Measurements from ENCODE around the gene CEACAM8.
"Not testable (repeated sequence)": the region's sequence is repeated elsewhere in the genome, so short reads cannot be mapped to it uniquely, and the experiment has no call there.

The CEACAM8 gene

DNA sequence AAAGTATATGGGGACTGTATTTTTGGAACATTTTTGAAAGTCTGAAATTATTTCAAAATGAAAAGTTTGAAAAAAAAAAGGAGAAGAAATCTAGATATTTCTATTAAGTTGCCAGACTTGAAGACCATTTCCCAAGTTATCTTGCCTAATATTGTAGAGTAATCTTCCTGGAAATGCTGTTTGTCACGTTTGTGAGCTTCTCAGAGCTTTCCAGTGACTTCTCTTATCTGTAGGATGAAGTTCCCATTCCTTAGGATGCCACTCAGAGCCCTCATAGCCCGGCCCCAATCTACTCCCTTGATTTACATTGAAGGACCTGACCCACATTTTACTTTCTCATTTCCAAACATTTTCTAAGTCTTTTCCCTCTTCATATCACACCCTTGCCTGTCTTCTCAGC is 23.6 kb downstream of the CEACAM8 start:
- DNase-seq: no peak

DNA sequence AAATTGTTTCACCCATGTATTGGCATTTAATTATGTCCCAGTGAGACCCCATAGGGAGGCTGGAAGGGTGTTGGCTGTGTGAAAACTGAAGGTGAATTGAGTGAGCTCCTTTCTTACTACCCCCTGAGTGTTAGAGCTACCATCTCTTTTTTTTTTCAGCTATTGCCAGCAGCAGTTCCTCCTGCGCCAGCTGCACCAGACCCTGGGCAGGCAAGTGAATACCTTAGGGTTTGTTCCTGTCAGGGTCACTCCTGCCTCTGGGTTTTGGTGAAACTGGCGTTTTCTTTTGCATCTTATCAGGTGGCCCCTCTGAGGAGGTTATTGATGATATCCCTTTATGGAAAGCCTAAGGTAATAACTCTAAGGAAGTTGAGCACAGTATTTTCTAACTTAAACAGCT is 25.5 kb downstream of the CEACAM8 start:
- DNase-seq: no peak

DNA sequence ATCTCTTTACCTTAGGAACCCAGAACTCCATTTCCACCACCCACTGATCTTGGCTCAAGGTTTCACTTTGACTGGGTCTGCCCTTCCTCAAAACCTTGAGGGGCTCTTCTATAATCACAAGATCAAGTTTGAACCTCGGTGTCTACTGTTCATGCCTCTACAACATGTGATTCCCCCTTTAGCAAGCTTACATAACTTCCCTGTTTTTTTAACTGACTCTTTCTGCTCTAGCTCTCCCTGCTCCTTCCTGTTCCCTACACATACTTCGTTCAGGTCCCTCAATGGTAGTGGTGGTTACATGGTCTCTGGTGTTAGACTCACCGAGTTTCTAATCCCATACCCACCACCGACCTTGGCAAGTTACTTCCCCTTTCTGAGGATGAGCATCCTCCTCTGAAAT is 26.7 kb downstream of the CEACAM8 start:
- DNase-seq: no peak

DNA sequence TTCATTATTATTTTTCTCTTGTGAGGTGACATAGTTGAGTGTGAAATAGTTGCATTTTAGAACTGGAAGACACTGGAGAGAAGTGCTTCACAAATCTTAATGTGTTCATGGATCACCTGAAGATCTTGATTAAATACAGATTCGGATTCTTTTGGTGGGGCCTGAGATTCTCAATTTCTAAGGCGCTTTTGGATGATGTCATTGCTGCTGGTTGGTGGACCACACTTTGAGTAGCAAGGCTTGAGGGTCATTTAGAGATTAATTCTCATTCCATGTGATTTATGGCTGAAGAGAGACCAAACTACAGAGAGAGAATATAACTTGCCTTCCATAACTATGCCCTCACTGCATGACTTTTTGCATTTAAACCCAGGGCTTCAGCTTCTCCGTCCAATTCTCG is 27.2 kb downstream of the CEACAM8 start:
- DNase-seq: no peak

DNA sequence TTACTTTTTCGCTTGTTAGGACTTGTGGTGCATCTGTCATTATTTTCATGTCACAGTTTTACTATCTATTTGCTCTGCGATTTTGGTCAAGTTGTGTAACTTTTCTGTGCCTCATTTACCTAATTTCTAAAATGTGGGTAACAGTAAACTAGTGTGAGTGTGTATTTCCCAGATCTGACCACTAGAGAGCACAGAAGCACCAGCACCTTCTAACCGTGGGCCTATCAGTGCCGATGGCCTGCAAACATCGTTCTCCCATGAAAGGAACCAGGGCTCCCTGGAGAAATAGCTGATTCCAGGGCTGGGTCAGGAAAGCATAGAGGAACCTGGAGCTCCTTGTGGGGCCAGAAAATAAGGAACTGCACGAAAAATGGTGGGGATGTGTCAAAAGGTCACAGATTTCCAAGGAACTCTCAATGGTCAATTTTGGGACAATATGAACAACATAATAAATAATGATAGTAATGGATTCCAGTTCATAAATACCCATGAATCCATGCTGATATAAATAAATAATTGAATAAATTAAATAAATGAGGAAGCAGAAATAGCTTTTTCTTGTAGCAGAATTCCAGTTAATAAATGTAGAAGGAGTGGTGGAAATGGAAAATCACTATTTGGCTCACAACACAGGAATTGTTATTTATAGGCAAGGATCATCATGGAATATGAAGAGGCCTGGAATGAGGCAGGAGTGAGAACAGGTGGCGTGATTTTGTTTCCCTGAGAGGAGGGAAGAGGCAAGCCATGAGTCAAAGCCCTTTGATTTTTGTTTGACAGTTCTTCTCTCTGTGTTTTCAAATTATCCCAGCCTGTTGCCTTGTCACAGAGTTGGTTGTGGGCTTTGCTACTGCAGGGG is 31.1 kb downstream of the CEACAM8 start:
- no peak for DNase-seq

DNA sequence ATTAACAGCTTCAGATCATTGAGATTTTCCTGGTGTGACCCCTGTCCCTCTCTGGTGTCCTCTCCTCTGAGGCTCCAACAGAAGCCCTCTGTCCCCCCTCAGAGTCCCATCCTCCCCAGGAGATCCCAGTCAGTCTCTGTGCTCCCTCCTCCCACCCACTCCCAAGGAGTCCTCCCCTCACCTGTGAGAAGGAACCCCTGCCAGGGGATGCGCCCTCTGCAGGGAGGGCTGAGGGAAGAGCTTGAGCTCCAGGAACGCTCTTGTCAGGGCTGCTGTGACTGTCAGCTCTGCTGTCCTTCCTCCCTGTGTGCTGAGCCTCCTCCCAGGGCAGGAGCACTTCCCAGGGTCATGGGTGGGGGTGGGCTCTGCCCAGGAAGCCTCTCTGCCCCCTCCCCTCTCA is 33.2 kb downstream of the CEACAM8 start:
- no peak for DNase-seq

DNA sequence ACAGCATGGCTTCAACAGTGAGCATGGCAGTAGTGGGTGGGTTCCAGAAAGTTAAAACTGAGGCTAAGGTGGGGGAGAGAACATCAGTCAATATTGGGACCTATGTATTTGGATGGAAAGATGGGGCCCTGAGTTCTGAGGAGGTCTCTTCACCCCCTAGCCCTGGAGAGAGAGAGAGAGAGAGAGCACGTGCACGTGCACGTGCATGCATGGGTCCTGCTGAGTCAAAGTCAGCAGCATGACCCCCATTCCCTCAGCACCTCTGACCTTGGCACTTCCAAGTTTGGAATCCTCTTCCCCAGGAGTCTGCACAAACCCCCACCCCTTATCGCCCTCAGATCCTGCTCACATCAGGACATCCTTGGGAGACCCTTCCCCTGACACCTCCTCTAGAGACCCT is 34.0 kb downstream of the CEACAM8 start:
- DNase-seq: no peak

DNA sequence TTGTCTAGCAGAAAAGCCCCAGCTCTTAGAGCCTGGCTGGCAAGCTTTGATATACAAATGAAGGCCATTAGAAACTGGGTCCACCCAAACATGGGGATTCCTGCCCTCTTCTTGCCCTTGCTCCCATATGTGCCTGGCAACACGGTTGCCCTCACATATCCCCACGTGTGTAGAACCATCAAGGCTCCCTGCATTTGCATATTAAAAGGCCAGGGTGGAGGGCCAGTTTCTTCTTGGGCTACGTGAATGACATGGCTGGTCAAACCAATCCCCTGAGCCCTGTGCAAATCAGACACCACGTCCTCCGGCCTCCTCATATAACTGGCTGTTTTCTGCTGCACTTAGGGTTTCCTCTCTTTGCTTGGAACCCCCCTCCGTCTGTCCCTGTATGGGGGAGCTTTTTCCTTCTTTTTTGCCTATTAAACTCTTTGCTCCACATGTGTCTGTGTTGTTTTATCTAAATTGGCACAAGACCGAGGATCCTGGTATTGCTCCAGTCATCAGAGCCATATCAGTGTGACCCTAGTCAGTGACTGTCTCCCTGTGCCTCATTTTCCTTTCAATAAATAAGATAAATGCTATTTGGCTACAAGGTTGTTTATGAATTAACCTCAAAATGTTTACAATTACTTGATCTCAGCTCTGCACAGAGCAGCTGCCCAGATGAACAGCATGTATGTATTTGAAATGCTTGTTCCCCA is 36.1 kb downstream of the CEACAM8 start:
- DNase-seq: no peak

DNA sequence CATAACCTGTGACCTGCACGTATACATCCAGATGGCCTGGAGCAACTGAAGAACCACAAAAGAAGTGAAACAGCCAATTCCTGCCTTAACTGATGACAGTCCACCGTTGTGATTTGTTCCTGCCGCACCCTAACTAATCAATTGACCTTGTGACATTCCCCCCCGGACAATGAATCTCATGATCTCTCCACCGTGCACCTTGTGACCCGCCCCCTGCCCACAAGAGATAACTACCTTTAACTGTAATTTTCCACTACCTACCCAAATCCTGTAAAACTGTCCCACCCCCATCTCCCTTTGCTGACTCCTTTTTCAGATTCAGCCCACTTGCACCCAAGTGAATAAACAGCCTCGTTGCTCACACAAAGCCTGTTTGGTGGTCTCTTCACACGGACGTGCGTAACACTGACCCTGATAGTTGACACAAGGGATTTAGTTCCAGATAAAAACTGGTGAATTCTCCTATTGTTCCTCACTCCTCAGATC is 37.3 kb downstream of the CEACAM8 start:
- DNase-seq: not testable (repeated sequence)

DNA sequence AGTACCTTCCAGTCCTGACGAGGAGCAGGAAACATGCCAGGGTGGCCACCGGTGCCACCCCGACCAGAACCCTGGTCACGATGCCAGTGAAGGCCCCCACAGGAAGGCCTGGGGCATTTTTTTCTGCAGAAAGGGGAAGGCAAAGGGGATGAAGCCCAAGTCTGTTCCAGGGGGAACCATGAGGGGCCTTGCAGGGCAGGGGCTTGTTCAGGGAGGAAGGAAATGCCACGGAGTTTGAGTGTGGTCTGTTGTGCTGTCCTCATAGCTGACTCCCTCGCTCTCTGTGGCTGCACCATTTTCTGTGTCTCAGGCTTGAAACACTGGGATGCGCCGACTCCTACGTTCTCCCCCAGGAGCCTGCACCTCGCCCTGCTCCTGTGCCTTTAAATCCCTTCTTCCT is 38.9 kb downstream of the CEACAM8 start:
- DNase-seq: no peak

DNA sequence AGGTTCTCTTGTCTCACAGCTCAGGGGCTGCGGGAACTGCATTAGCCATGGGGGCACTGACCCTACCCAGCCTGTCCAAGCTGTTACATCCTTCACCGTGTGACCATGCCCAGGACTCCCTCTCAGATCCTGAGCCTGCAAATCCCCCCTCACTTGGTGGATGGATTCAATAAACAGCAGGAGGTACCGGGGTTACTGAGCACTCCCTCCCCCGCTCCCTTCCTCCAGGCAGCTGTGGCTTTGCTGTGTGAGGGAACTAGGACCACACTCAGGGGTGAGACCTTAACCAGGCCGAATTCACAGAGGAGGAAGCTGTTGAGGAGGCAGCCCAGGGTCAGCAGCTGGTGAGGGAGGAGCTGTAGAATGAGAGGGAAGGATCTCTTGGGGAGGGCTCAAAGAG is 39.4 kb downstream of the CEACAM8 start:
- DNase-seq: no peak

DNA sequence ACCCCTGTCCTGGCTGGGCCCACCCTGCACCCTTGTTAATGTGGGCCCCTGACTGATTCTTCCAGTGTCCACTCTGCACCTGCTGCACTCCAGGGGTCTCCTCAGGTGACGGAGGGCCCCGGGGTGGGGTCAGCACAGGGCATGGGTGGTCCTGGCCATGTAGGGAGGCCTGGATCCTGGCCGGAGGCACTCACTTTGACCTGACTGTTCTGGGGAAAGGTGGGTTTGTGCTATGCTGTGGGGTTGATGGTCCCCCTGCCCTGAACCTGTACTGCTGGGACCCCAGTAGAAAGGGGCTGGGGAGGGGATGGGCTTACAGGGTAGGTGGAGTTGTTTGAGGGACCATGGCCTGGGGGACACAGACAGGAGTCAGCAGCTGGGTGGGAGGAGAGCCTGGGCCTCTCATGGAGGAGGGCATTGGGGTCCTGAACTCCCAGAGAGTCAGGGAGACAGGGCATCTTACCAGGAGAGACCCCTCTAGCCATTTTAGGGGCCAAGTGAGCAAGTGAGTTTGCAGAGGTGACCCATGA is 40.6 kb downstream of the CEACAM8 start:
- no peak for DNase-seq

DNA sequence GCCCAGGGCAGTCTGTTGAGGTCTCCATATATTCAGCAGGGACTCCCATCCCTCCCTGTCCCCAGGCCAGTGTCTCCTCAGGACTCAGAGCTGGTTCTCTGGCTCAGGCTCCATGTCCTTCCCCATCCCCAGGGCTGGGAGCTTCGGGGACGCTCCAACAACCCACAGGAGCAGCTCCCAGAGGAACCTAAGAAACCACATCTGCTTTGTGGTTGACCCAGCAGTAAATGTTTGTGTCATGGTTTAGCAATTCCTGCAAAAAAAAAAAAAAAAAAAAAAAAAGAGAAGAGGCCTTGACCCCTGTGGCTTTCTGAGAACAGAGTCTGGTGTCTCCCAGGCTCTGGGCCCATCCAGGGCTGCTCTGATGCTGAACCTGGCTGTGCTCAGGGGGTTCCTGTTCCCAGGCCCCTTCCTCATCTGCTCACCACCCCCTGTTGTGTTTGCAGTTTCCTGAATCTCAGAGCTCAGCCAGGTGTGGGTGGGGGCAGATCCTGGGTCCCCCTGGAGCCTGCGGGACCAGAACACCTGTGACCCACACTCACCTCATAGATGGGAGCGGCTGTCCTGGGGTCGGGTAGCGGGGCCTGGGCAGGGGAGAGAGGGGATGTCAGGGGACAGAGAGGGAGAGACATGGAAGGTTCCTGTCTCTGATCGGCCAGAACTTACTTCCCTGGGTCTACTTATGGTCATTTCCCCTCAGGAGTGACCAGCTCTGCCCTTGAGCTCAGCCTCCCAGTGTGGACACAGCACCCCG is 41.3 kb downstream of the CEACAM8 start:
- DNase-seq: no peak

DNA sequence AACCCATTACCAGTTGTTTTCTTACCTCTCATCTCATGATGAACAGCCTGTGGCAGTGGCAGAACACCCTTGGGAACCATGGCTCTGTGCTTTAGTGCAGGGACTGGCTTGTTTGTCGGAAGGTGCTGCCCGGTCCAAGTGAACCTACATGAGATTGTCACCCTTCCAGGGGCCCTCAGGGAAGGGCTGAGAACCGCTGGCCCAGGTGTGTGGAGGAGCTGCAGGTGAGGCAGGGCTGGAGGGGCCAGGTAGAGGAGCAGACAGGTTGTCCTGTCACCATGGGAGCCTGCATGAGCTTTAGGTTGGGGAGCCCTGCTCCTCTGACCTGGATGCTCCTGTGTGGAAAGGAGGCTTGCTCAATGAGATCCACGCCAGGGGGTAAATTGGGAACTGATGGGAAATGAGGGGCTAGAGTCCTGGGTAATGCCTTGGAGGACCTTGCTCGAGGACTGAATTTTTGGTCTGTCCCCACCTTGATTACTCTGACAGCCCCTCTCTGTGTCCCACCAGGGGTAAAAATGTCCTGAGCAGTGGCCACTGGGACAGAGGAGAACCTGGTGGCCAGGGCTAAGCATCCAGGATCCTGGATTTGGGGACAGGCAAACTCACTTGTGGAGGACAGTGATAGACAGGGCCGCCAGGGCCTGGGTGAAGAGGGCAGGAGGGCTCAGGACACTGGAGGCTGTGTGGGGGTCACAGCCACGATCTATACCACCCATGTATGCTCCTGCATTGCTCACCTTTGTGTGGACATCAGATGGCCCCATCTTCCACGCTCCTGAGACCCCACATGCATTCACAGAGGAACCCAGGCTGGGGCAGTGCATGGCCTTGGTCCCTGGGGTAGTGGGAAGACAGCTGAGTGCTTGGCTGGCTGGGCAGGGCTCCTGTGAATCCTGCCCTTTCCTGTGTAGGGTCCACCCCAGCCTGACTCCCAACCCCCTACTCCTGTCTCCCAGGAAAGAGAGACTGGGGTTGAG is 42.3 kb downstream of the CEACAM8 start:
- no peak for DNase-seq

DNA sequence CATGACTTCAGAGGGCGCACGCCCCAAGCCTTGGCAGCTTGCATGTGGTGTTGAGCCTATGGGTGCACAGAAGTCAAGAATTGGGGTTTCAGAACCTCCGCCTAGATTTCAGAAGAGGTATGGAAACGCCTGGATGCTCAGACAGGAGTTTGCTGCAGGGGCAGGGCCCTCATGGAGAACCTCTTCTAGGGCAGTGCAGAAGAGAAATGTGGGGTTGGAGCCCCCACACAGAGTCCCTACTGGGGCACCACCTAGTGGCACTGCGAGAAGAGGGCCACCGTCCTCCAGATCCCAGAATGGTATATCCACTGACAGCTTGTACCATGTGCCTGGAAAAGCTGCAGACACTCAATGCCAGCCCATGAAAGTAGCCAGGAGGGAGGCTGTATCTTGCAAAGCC is 44.2 kb downstream of the CEACAM8 start:
- DNase-seq: not testable (repeated sequence)

DNA sequence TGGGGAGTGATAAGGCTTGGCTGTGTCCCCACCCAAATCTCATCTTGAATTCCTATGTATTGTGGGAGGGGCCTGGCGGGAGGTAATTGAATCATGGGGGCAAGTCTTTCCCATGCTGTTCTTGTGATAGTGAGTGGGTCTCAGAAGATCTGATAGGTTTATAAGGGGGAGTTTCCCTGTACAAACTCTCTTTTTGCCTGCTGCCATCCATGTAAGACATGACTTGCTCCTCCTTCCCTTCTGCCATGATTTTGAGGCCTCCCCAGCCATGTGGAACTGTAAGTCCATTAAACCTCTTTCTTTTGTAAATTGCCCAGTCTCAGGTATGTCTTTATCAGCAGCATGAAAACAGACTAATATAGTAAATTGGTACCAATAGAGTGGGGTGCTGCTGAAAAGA is 45.7 kb downstream of the CEACAM8 start:
- not testable (repeated sequence) for DNase-seq

DNA sequence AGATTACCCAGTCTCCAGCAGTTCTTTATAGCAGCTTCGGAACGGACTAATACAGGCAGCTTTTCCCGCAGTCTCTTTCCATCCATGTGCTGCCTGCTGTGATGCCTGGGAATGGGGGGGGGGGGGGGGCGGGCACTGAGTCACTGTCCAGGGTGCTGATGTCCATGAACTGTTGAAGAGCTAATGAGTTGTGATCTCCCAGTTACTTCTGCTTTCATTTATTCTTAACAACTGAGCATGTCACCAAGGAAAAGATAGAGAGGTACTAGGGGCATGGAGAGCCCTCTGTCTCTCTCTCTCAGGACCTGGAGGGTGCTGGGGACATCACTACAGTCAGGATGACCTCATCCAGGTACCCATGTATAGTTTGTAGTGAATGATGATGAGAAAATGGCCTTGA is 46.2 kb downstream of the CEACAM8 start:
- DNase-seq: no peak

DNA sequence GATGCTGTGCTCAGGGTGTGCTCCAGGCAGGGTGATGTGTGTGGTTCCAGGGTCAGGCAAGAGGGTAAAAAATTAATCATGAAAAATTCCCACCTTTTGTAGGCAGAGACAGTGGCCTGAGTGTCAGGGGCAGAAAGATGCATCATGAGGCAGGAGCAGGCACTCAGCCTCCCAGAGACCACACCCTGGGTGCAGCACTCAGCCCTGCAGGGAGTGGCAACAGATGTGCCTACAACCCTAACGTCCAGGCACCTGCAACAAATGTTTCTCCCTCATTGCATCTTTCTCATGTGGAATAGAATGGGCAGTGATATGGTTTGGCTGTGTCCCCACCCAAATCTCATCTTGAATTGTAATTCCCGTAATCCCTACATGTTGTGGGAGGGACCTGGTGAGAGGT is 46.8 kb downstream of the CEACAM8 start:
- DNase-seq: no peak

DNA sequence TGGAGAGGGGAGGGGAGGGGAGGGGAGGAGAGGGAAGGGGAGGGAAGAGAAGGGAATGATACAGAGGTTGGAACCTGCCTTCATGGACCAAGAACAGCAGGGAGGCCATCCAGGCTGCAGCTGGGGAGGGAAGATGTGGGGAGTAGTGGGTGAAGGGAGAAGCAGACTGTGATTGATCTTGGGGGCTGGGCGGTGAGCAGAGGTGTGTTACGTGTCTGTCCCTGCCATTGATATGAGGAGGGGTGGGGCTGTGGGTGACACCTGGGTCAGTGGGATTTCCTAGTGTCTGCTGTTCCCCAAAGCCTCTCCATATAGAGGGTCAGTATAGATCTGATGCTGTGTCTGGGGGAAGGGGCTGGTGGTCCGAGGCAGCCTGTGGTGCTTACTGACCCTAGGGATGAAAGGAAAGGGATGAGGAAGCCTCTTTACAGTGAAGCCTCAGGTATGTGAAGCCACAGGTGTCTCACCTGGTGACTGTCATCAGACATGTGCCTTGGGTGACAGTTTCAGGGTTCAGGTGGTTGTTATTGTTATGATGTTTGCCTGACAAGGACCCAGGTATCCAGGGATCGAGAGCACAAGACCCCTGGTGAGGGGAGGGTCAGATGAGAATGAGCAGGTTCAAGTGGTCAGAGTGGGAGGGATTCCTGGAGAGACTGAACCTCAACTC is 47.8 kb downstream of the CEACAM8 start:
- DNase-seq: no peak

DNA sequence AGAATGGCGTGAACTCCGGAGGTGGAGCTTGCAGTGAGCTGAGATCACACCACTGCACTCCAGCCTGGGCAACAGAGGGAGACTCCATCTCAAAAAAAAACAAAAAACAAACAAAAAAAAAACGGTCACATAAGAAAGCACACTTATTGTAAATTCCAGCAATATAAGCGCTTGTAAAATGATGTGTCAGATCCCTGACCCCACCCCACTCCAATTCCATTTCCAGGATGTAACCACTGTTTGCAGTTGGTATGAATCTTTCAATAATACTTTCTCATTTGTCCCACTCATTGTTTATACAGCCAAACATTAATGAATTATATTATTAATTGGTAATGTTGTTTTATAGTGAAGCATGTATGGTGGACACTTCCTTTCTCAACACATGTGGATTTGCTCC is 50.6 kb downstream of the CEACAM8 start:
- DNase-seq: no peak

DNA sequence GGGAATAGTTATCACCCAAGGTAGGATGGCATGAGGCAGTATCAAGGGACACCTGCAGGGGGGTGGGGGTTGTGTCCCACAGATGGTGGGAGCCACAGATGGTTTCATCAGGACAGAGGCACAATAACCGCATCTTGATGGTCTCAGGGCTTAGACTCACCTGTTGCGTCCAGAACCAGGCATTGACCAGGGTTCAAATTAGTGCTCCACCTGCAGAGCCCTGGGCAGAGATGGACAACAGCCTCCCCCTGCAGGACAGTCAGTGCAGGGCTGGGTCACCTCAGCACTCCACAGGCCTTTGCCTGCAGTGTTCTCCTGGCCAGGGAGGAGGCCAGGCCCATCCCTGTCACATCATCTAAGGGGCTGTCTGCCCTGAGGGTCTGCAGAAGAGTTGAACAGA is 51.9 kb downstream of the CEACAM8 start:
- no peak for DNase-seq
